Calu3 (cell line): ENCODE data around the gene SCYGR6. TPM values are rescaled to one million over a fixed set of nuclear protein-coding genes. Genes with fewer than 3 reads are reported as not detected.

Experiments used
- BruUV-seq: library from RNA; stranded (reverse); fragments of 400-500 nt; replicated peaks from 2 replicates; lab custom pipeline; 2021; lab: Mats Ljungman, UMichigan
- CTCF ChIA-PET: fragments of 300-600 bp; sonication (Branson Sonifier 250); formaldehyde crosslinking; loops from one replicate; lab custom pipeline; 2022; ENCODE audit warnings: antibody characterized with exemption; lab: Charles Lee
- DNase-seq: peaks from one replicate; pipeline ENCODE4 v3.0.0; 2022
- H3K27ac Mint-ChIP-seq: one replicate; pipeline ENCODE4 v1.8.0; 2022; ENCODE audit warnings: mixed read lengths; ENCODE audit not compliant: unreplicated experiment
- H3K27me3 Mint-ChIP-seq: one replicate; pipeline ENCODE4 v1.8.0; 2022; ENCODE audit warnings: mixed read lengths; ENCODE audit not compliant: unreplicated experiment
- H3K36me3 Mint-ChIP-seq: one replicate; pipeline ENCODE4 v1.8.0; 2022; ENCODE audit warnings: mild to moderate bottlenecking, moderate library complexity, mixed read lengths; ENCODE audit not compliant: insufficient read depth, unreplicated experiment
- H3K4me1 Mint-ChIP-seq: one replicate; pipeline ENCODE4 v1.8.0; 2022; ENCODE audit warnings: mild to moderate bottlenecking, low read depth, mixed read lengths; ENCODE audit not compliant: unreplicated experiment
- H3K4me3 Mint-ChIP-seq: one replicate; pipeline ENCODE4 v1.8.0; 2022; ENCODE audit warnings: mild to moderate bottlenecking, low read depth, moderate library complexity, mixed read lengths; ENCODE audit not compliant: unreplicated experiment
- H3K9me3 Mint-ChIP-seq: one replicate; pipeline ENCODE4 v1.8.0; 2022; ENCODE audit warnings: low read depth, mixed read lengths; ENCODE audit not compliant: unreplicated experiment
- intact Hi-C: fragments of 100-400 bp; cut with micrococcal nuclease; formaldehyde crosslinking; loops from one replicate; pipeline ENCODE4 v1.10.0; 2022; ENCODE audit not compliant: unreplicated experiment
- total RNA-seq: library from RNA; stranded (reverse); gene quantifications from 2 replicates; pipeline ENCODE4 v1.2.3, GENCODE V29; 2022
- TF ChIP-seq, protein P1 (sequence below): fragments of 200-600 bp; IDR thresholded peaks from one replicate; pipeline ENCODE4 v1.8.0; 2022; ENCODE audit warnings: antibody characterized with exemption; ENCODE audit not compliant: unreplicated experiment

SCYGR6 gene
- total RNA-seq, 1 experiment from 2014 or later: not detected

DNA sequence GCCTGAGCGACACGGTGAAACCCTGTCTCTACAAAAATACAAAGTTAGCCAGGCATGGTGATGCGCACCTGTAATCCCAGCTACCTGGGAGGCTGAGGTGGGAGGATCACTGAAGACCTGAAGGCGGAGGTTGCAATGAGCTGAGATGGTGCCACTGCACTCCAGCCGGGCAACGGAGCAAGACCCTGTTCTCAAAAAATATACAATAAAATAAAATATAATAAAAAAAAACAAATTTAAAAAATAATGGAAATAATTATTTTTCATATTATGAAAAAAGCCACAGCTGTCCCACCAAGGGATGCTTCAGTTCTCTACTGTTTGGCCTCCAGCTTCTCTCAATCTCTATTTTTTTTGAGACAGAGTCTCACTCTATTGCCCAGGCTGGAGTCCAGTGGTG is 17.2 kb downstream of the SCYGR6 start:
- DNase-seq: no peak
- H3K36me3 Mint-ChIP-seq: peaks cover 49% of the 10 kb centered on the region
- CTCF ChIA-PET: no interaction called here
- H3K4me1 Mint-ChIP-seq: peaks cover 36% of the 10 kb centered on the region
- TF ChIP-seq, protein P1, sequence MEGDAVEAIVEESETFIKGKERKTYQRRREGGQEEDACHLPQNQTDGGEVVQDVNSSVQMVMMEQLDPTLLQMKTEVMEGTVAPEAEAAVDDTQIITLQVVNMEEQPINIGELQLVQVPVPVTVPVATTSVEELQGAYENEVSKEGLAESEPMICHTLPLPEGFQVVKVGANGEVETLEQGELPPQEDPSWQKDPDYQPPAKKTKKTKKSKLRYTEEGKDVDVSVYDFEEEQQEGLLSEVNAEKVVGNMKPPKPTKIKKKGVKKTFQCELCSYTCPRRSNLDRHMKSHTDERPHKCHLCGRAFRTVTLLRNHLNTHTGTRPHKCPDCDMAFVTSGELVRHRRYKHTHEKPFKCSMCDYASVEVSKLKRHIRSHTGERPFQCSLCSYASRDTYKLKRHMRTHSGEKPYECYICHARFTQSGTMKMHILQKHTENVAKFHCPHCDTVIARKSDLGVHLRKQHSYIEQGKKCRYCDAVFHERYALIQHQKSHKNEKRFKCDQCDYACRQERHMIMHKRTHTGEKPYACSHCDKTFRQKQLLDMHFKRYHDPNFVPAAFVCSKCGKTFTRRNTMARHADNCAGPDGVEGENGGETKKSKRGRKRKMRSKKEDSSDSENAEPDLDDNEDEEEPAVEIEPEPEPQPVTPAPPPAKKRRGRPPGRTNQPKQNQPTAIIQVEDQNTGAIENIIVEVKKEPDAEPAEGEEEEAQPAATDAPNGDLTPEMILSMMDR: no peak
- H3K9me3 Mint-ChIP-seq: no peaks in the 10 kb centered on the region
- intact Hi-C loops: loop anchor here (10.0 kb wide), 1 partner anchor 223 kb away; no protein-coding TSS in a partner anchor
- H3K4me3 Mint-ChIP-seq: no peak overlapping the region
- no peaks in the 10 kb centered on the region for H3K27me3 Mint-ChIP-seq
- no peak overlapping the region for H3K27ac Mint-ChIP-seq
- BruUV-seq: no TSS peak

DNA sequence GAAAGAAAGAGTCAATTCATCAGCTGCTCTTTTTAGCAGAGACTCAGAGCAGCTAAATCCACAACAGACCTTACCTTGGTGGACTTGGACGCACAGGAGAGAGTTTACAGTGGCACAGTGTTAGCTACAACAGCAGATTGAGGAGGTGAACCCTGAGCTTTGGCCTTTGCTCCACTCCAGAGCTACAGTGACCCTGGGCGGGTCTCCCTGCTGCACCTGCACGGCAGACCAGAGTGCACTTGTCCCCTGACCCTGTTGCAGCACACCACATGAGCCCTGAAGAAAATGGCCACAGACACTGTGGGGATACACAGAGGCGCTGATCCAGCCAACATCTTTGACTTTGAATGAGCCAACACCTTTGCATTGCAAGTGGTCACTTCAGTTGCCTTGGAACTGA is 17.7 kb downstream of the SCYGR6 start:
- CTCF ChIA-PET: no interaction called here
- H3K27me3 Mint-ChIP-seq: no peaks in the 10 kb centered on the region
- DNase-seq: no peak
- H3K27ac Mint-ChIP-seq: no peak overlapping the region
- no TSS peak for BruUV-seq
- peaks cover 37% of the 10 kb centered on the region for H3K4me1 Mint-ChIP-seq
- intact Hi-C loops: loop anchor here (10.0 kb wide), 1 partner anchor 222 kb away; no protein-coding TSS in a partner anchor
- TF ChIP-seq, protein P1: no peak
- H3K9me3 Mint-ChIP-seq: no peaks in the 10 kb centered on the region
- no peak overlapping the region for H3K4me3 Mint-ChIP-seq
- peaks cover 48% of the 10 kb centered on the region for H3K36me3 Mint-ChIP-seq

DNA sequence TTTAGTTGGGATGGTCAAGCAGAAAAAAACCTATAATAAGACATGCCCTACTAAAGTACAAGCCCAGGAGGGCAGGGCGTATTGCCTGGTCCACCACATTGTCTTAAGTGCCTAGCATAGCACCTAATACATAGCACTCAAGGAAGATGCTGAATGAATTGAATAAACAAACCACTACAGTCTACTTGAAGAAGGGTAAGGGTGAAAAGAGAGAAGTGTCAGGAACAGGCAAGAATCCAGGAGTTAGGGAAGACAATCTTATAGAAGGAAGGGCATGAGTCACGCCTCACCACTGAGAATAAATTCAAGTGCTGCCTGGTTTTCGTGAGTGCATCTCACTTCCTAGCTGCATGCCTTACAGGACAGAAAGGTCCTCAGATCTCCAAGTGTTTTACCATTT is 20.6 kb downstream of the SCYGR6 start:
- intact Hi-C loops: loop anchor here (5.0 to 10.0 kb wide), 2 partner anchors 58 to 219 kb away; no protein-coding TSS in a partner anchor
- H3K9me3 Mint-ChIP-seq: no peaks in the 10 kb centered on the region
- TF ChIP-seq, protein P1: no peak
- no TSS peak for BruUV-seq
- peaks cover 42% of the 10 kb centered on the region for H3K4me1 Mint-ChIP-seq
- no peaks in the 10 kb centered on the region for H3K27me3 Mint-ChIP-seq
- H3K4me3 Mint-ChIP-seq: no peak overlapping the region
- peak overlapping the region; percentile 70 for H3K27ac Mint-ChIP-seq
- H3K36me3 Mint-ChIP-seq: peaks cover 59% of the 10 kb centered on the region
- CTCF ChIA-PET: no interaction called here
- no peak for DNase-seq

DNA sequence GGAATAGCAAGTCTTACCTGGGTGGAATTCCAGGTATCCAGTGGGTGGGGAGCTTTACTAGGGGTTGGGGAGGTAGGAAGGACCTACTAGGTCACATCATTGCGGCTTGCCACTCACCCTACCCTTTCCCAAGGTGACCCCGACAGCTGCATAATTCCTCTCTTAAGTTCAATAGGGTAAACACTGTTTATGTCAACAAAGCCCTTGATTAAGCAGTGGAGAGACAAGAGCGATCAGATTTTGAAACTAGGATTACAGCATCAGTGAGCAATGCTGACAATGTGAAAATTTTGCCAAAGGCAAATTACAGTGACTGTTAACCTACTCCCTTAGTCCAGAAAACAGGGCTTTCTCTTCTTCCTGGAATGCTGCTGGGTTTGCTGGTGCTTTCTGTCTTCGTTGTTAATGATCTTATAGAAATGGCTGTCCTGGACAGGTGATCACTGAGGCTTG is 21.3 kb downstream of the SCYGR6 start:
- Mint-ChIP-seq H3K36me3 (peaks cover 62% of the 10 kb centered on the region), H3K4me3 (no peak overlapping the region), H3K27ac (peak overlapping the region; percentile 70), H3K9me3 (no peaks in the 10 kb centered on the region), H3K4me1 (peaks cover 42% of the 10 kb centered on the region), H3K27me3 (no peaks in the 10 kb centered on the region)
- CTCF ChIA-PET: interaction anchor here (0.9 kb wide), 2 partner anchors 45 to 51 kb away, joined by 3 read pairs; no protein-coding TSS in a partner anchor
- no TSS peak for BruUV-seq
- TF ChIP-seq, protein P1: no peak
- intact Hi-C loops: loop anchor here (5.0 to 10.0 kb wide), 2 partner anchors 59 to 219 kb away; no protein-coding TSS in a partner anchor
- peak; percentile 33 for DNase-seq
